GM23338 (cell line): ENCODE results near the gene ENOX2. TPM values are rescaled to one million over a fixed set of nuclear protein-coding genes. Genes with fewer than 3 reads are reported as not detected.

Source experiments
- ATAC-seq: fragments of 200-7000 bp; cut with Tn5 transposase; 3 replicates; pipeline ENCODE4 v1.9.1; 2020
- DNase-seq: peaks from one replicate; pipeline ENCODE4 v3.0.0-alpha.2; 2015; ENCODE audit warnings: low spot score
- H2AFZ ChIP-seq: fragments of 200-600 bp; sonication (generic); 2 replicates; pipeline ENCODE4 v1.8.0; 2016; ENCODE audit warnings: antibody characterized with exemption, mild to moderate bottlenecking, moderate library complexity
- H3F3A ChIP-seq: fragments of 200-600 bp; sonication (generic); replicated peaks from 2 replicates; pipeline ENCODE4 v1.8.0; 2017; ENCODE audit warnings: antibody characterized with exemption, mixed run types, low read depth
- H3K27ac ChIP-seq: fragments of 200-600 bp; sonication (generic); 2 replicates; pipeline ENCODE4 v1.6.1; 2016; ENCODE audit warnings: low read depth
- H3K27me3 ChIP-seq: fragments of 200-600 bp; sonication (generic); 2 replicates; pipeline ENCODE4 v1.8.0; 2016; ENCODE audit warnings: mild to moderate bottlenecking, mixed run types, moderate library complexity; ENCODE audit not compliant: insufficient read depth
- H3K36me3 ChIP-seq: fragments of 200-600 bp; sonication (generic); 2 replicates; pipeline ENCODE4 v1.8.0; 2016; ENCODE audit warnings: mild to moderate bottlenecking; ENCODE audit not compliant: insufficient read depth
- H3K4me1 ChIP-seq: fragments of 200-600 bp; sonication (generic); 2 replicates; pipeline ENCODE4 v1.8.0; 2016; ENCODE audit warnings: mild to moderate bottlenecking, moderate library complexity; ENCODE audit not compliant: insufficient read depth
- H3K4me2 ChIP-seq: fragments of 200-600 bp; sonication (generic); 2 replicates; pipeline ENCODE4 v1.7.1; 2017; ENCODE audit warnings: mixed run types
- H3K4me3 ChIP-seq: fragments of 200-600 bp; sonication (generic); 2 replicates; pipeline ENCODE4 v1.6.1; 2016; ENCODE audit warnings: mixed run types
- H3K79me2 ChIP-seq: fragments of 200-600 bp; sonication (generic); replicated peaks from 2 replicates; pipeline ENCODE4 v1.8.0; 2017; ENCODE audit warnings: mild to moderate bottlenecking; ENCODE audit not compliant: insufficient read depth
- H3K9me2 ChIP-seq: fragments of 200-600 bp; sonication (generic); 2 replicates; pipeline ENCODE4 v1.8.0; 2017; ENCODE audit not compliant: insufficient read depth
- H4K20me1 ChIP-seq: fragments of 200-600 bp; sonication (generic); replicated peaks from 2 replicates; pipeline ENCODE4 v1.8.0; 2017; ENCODE audit warnings: mild to moderate bottlenecking; ENCODE audit not compliant: insufficient read depth
- H3K27ac Mint-ChIP-seq: 2 replicates; pipeline ENCODE4 v1.8.0; 2020; ENCODE audit warnings: inconsistent platforms, mild to moderate bottlenecking, moderate library complexity, mixed read lengths
- H3K27me3 Mint-ChIP-seq: 3 replicates; pipeline ENCODE4 v1.8.0; 2022; ENCODE audit warnings: low read depth, mild to moderate bottlenecking, moderate library complexity, mixed read lengths, inconsistent platforms; ENCODE audit not compliant: insufficient read depth, poor library complexity
- H3K36me3 Mint-ChIP-seq: 3 replicates; pipeline ENCODE4 v1.8.0; 2021; ENCODE audit warnings: low read depth, mild to moderate bottlenecking, inconsistent platforms, moderate library complexity, mixed read lengths
- H3K4me1 Mint-ChIP-seq: 3 replicates; pipeline ENCODE4 v1.8.0; 2020; ENCODE audit warnings: mild to moderate bottlenecking, inconsistent platforms, mixed read lengths
- H3K4me3 Mint-ChIP-seq: 3 replicates; pipeline ENCODE4 v1.8.0; 2021; ENCODE audit warnings: moderate library complexity, mild to moderate bottlenecking, inconsistent platforms, mixed read lengths
- H3K9me3 Mint-ChIP-seq: 3 replicates; pipeline ENCODE4 v1.8.0; 2020; ENCODE audit warnings: moderate library complexity, mild to moderate bottlenecking, inconsistent platforms, mixed read lengths
- CREB1 ChIP-seq: fragments of 250-450 bp; sonication (Bioruptor Pico); IDR thresholded peaks from 2 replicates; pipeline ENCODE4 v1.5.0; 2020; ENCODE audit warnings: low read depth, mild to moderate bottlenecking, moderate library complexity
- EZH2 ChIP-seq: fragments of 200-600 bp; sonication (generic); IDR thresholded peaks from one replicate; pipeline ENCODE4 v1.8.0; 2017; ENCODE audit warnings: antibody characterized with exemption, mild to moderate bottlenecking, low read depth; ENCODE audit not compliant: unreplicated experiment
- EZH2phosphoT487 ChIP-seq: fragments of 200-600 bp; sonication (generic); IDR thresholded peaks from one replicate; pipeline ENCODE4 v1.8.1; 2018; ENCODE audit warnings: antibody characterized with exemption; ENCODE audit not compliant: unreplicated experiment
- JUNB ChIP-seq: IDR thresholded peaks from one replicate; pipeline ENCODE4 v1.6.1; 2016; ENCODE audit warnings: antibody characterized with exemption; ENCODE audit not compliant: unreplicated experiment
- NANOG ChIP-seq: IDR thresholded peaks from 2 replicates; pipeline ENCODE4 v1.6.1; 2016; ENCODE audit warnings: antibody characterized with exemption, borderline replicate concordance
- POLR2AphosphoS5 ChIP-seq: IDR thresholded peaks from 2 replicates; pipeline ENCODE4 v1.6.1; 2016; ENCODE audit warnings: antibody characterized with exemption, low read depth
- STAT1 ChIP-seq: IDR thresholded peaks from one replicate; pipeline ENCODE4 v1.6.1; 2016; ENCODE audit warnings: antibody characterized with exemption; ENCODE audit not compliant: unreplicated experiment
- ZNF114 ChIP-seq: fragments of 250-450 bp; sonication (Bioruptor Pico); IDR thresholded peaks from 2 replicates; pipeline ENCODE4 v1.5.0; 2020; ENCODE audit warnings: mild to moderate bottlenecking, moderate library complexity
- ZNF331 ChIP-seq: fragments of 250-450 bp; sonication (Bioruptor Pico); IDR thresholded peaks from 2 replicates; pipeline ENCODE4 v1.5.0; 2020; ENCODE audit warnings: low read depth, mild to moderate bottlenecking, moderate library complexity
- polyA plus RNA-seq: library from polyadenylated mRNA; unstranded; fragments of >200 nt; fragmentation: Nextera tagmentation; extraction: Ambion mirVana; gene quantifications from 2 replicates; pipeline ENCODE4 v1.2.1, GENCODE V29; 2016
- total RNA-seq: library from RNA; depleted of rRNA; stranded (reverse); fragments of >200 nt; shearing (Covaris generic); gene quantifications from 2 replicates; pipeline ENCODE4 v1.2.3, GENCODE V29; 2014
- TF ChIP-seq, protein P1 (sequence below): IDR thresholded peaks from 2 replicates; pipeline ENCODE4 v1.6.1; 2016; ENCODE audit warnings: antibody characterized with exemption
- TF ChIP-seq, protein P2 (sequence below), 2 experiments: fragments of 200-600 bp in 1 of 2; sonication (generic) in 1 of 2; conservative IDR thresholded peaks; 2 replicates each; pipeline versions ENCODE4 v1.5.1 to v1.6.1; 2016 to 2017; ENCODE audit warnings: antibody characterized with exemption in 2 of 2, low read depth in 2 of 2, mild to moderate bottlenecking in 2 of 2, moderate library complexity in 1 of 2
- TF ChIP-seq, protein P3 (sequence below): fragments of 250-450 bp; sonication (Bioruptor Pico); IDR thresholded peaks from 2 replicates; pipeline ENCODE4 v1.5.0; 2020; ENCODE audit warnings: mild to moderate bottlenecking, moderate library complexity

The ENOX2 gene
- total and polyA plus RNA-seq, 2 experiments from 2014 or later = 9.6 to 11.2 TPM

DNA sequence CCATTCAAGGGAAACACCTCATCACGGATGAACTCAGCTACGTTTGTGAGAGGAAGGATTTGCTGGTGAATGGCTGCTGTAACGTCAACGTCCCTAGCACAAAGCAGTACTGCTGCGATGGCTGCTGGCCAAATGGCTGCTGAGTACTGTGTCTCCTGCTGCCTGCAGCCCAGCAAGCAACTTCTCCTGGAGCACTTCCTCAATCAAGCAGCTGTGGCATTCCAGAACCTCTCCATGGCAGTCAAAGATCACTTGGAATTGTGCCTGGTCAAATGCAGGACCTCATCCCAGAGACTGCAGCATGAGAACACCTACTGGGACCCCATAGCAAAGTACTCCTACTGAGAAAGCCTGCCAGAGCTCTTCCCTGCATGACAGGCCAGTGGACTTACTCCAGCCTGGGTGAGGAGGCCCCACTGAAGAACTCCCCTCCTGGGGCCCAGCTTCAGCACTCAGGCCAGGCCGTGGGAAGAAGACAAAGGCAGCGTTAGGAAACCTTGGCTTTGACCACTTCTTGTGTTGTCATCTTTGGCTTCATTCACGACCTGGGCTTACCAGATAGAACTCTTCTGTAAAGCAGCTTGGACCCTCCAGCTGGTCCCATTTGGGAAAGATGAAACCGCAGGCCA is 256.9 kb downstream of the ENOX2 start:
- ATAC-seq (no peak), DNase-seq (no peak)
- H2AFZ ChIP-seq = no peak overlapping the region
- no peaks in the 10 kb centered on the region for H4K20me1 ChIP-seq
- no peak overlapping the region for H3K27ac ChIP-seq
- Mint-ChIP-seq H3K4me1 (no peaks in the 10 kb centered on the region), H3K27me3 (no peaks in the 10 kb centered on the region), H3K27ac (no peak overlapping the region), H3K36me3 (no peaks in the 10 kb centered on the region), H3K9me3 (no peaks in the 10 kb centered on the region), H3K4me3 (no peak overlapping the region)
- no peaks in the 10 kb centered on the region for H3F3A ChIP-seq
- no peaks in the 10 kb centered on the region for H3K79me2 ChIP-seq
- no peak overlapping the region for H3K4me2 ChIP-seq
- no peaks in the 10 kb centered on the region for H3K9me2 ChIP-seq
- no peaks in the 10 kb centered on the region for H3K27me3 ChIP-seq
- no peaks in the 10 kb centered on the region for H3K4me1 ChIP-seq
- H3K4me3 ChIP-seq = no peak overlapping the region
- H3K36me3 ChIP-seq = no peaks in the 10 kb centered on the region
- no peak for TF ChIP-seq EZH2
- TF ChIP-seq CREB1 = no peak
- TF ChIP-seq POLR2AphosphoS5 = no peak
- no peak for TF ChIP-seq STAT1
- TF ChIP-seq ZNF114 = no peak
- no peak for TF ChIP-seq JUNB
- TF ChIP-seq NANOG = no peak
- TF ChIP-seq, protein P1, sequence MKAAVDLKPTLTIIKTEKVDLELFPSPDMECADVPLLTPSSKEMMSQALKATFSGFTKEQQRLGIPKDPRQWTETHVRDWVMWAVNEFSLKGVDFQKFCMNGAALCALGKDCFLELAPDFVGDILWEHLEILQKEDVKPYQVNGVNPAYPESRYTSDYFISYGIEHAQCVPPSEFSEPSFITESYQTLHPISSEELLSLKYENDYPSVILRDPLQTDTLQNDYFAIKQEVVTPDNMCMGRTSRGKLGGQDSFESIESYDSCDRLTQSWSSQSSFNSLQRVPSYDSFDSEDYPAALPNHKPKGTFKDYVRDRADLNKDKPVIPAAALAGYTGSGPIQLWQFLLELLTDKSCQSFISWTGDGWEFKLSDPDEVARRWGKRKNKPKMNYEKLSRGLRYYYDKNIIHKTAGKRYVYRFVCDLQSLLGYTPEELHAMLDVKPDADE = no peak
- no peak for TF ChIP-seq ZNF331 (CRISPR knock-in tag)
- TF ChIP-seq, protein P2, sequence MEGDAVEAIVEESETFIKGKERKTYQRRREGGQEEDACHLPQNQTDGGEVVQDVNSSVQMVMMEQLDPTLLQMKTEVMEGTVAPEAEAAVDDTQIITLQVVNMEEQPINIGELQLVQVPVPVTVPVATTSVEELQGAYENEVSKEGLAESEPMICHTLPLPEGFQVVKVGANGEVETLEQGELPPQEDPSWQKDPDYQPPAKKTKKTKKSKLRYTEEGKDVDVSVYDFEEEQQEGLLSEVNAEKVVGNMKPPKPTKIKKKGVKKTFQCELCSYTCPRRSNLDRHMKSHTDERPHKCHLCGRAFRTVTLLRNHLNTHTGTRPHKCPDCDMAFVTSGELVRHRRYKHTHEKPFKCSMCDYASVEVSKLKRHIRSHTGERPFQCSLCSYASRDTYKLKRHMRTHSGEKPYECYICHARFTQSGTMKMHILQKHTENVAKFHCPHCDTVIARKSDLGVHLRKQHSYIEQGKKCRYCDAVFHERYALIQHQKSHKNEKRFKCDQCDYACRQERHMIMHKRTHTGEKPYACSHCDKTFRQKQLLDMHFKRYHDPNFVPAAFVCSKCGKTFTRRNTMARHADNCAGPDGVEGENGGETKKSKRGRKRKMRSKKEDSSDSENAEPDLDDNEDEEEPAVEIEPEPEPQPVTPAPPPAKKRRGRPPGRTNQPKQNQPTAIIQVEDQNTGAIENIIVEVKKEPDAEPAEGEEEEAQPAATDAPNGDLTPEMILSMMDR (conservative IDR thresholded peaks at IDR 0.05; ENCODE audit: low read depth in 2 of 2) = no peak
- TF ChIP-seq, protein P3, sequence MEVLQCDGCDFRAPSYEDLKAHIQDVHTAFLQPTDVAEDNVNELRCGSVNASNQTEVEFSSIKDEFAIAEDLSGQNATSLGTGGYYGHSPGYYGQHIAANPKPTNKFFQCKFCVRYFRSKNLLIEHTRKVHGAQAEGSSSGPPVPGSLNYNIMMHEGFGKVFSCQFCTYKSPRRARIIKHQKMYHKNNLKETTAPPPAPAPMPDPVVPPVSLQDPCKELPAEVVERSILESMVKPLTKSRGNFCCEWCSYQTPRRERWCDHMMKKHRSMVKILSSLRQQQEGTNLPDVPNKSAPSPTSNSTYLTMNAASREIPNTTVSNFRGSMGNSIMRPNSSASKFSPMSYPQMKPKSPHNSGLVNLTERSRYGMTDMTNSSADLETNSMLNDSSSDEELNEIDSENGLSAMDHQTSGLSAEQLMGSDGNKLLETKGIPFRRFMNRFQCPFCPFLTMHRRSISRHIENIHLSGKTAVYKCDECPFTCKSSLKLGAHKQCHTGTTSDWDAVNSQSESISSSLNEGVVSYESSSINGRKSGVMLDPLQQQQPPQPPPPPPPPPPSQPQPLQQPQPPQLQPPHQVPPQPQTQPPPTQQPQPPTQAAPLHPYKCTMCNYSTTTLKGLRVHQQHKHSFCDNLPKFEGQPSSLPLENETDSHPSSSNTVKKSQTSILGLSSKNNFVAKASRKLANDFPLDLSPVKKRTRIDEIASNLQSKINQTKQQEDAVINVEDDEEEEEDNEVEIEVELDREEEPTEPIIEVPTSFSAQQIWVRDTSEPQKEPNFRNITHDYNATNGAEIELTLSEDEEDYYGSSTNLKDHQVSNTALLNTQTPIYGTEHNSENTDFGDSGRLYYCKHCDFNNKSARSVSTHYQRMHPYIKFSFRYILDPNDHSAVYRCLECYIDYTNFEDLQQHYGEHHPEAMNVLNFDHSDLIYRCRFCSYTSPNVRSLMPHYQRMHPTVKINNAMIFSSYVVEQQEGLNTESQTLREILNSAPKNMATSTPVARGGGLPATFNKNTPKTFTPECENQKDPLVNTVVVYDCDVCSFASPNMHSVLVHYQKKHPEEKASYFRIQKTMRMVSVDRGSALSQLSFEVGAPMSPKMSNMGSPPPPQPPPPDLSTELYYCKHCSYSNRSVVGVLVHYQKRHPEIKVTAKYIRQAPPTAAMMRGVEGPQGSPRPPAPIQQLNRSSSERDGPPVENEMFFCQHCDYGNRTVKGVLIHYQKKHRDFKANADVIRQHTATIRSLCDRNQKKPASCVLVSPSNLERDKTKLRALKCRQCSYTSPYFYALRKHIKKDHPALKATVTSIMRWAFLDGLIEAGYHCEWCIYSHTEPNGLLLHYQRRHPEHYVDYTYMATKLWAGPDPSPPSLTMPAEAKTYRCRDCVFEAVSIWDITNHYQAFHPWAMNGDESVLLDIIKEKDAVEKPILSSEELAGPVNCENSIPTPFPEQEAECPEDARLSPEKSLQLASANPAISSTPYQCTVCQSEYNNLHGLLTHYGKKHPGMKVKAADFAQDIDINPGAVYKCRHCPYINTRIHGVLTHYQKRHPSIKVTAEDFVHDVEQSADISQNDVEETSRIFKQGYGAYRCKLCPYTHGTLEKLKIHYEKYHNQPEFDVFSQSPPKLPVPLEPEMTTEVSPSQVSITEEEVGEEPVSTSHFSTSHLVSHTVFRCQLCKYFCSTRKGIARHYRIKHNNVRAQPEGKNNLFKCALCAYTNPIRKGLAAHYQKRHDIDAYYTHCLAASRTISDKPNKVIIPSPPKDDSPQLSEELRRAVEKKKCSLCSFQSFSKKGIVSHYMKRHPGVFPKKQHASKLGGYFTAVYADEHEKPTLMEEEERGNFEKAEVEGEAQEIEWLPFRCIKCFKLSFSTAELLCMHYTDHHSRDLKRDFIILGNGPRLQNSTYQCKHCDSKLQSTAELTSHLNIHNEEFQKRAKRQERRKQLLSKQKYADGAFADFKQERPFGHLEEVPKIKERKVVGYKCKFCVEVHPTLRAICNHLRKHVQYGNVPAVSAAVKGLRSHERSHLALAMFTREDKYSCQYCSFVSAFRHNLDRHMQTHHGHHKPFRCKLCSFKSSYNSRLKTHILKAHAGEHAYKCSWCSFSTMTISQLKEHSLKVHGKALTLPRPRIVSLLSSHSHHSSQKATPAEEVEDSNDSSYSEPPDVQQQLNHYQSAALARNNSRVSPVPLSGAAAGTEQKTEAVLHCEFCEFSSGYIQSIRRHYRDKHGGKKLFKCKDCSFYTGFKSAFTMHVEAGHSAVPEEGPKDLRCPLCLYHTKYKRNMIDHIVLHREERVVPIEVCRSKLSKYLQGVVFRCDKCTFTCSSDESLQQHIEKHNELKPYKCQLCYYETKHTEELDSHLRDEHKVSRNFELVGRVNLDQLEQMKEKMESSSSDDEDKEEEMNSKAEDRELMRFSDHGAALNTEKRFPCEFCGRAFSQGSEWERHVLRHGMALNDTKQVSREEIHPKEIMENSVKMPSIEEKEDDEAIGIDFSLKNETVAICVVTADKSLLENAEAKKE (CRISPR knock-in tag) = no peak
- no peak for TF ChIP-seq EZH2phosphoT487
